Measurements from ENCODE around the gene ST3GAL3.

- TF ChIP-seq CTCF (IDR thresholded peaks at IDR 0.05; ENCODE audit: borderline replicate concordance, extremely low read depth, low read length, poor library complexity, severe bottlenecking) (no peak), EZH2 (IDR thresholded peaks at IDR 0.05; ENCODE audit: borderline replicate concordance, low read depth, low read length, severe bottlenecking) (no peak)
These were observed 15.5 kb downstream of the ST3GAL3 start for GRCh38 chr1:43722810-43723209.

All from DND-41 (cell line).